ENCODE results near the gene CADM1.

- TF ChIP-seq EZH2phosphoT487 (IDR thresholded peaks at IDR 0.05; ENCODE audit: low read depth, severe bottlenecking, unreplicated experiment): no peak
- TF ChIP-seq, protein P1, sequence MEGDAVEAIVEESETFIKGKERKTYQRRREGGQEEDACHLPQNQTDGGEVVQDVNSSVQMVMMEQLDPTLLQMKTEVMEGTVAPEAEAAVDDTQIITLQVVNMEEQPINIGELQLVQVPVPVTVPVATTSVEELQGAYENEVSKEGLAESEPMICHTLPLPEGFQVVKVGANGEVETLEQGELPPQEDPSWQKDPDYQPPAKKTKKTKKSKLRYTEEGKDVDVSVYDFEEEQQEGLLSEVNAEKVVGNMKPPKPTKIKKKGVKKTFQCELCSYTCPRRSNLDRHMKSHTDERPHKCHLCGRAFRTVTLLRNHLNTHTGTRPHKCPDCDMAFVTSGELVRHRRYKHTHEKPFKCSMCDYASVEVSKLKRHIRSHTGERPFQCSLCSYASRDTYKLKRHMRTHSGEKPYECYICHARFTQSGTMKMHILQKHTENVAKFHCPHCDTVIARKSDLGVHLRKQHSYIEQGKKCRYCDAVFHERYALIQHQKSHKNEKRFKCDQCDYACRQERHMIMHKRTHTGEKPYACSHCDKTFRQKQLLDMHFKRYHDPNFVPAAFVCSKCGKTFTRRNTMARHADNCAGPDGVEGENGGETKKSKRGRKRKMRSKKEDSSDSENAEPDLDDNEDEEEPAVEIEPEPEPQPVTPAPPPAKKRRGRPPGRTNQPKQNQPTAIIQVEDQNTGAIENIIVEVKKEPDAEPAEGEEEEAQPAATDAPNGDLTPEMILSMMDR (IDR thresholded peaks at IDR 0.05; ENCODE audit: poor library complexity): no peak
Observed at GRCh38 chr11:115300660-115301428, 203.4 kb downstream of the CADM1 start.
